ENCODE measurements around the gene SUSD6.

SUSD6 gene

DNA sequence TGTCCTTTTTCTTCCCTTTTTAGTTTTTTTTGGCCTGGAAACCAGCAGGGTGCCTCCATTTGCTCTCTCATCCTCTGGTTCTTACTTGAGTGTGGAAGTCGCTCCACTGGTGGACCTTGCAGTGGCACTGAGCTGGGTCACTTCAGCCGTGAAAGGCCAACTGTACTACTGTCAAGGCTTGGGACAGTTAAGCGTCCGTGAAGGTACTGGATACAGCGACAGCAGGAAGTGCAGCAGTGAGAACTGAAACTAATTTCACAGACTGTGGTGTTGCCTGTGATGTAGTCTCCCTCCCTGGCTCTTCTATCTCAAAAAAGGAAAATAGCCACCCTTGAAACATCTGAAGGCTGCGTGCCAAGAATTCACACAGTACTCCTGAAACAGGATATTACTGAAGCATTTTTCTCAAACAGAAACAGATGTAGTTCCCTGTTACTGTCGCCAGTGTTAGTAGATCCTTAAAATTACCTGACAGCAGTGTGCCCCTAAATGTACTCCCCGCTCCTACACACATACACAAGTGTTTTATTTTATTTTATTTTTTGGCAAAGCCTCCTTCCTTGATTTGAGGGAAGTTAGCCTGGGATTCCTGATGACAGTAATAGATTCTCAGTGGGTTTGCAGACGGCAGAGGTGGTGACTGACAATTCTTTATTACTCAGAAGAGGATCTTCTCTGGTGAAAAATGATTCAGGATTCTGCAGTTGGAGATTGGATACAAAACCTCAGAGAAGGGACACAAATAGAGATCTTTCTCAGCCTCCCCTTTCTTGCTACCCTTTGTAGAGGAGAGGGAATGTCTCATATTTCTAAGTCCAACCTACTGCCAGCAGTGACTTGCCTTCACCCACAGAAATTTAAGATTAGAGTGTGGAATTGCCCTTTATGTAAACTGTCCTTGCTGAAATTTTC, 4.4 kb downstream of the SUSD6 start:
- Histone ChIP-seq H3K27me3 (ENCODE audit: control insufficient read depth, insufficient read depth, low read length) (no peaks in the 10 kb centered on the region), H3K36me3 (ENCODE audit: control insufficient read depth, insufficient read depth, low read length) (no peaks in the 10 kb centered on the region), H3K9ac (ENCODE audit: low read length) (peak overlapping the region; percentile 47), H3K4me3 (ENCODE audit: low read length) (peak overlapping the region; percentile 5), H3K27ac (ENCODE audit: low read depth, low read length) (peak overlapping the region; percentile 77), H3K4me1 (ENCODE audit: control insufficient read depth, insufficient read depth, low read length) (peaks cover 43% of the 10 kb centered on the region)

DNA sequence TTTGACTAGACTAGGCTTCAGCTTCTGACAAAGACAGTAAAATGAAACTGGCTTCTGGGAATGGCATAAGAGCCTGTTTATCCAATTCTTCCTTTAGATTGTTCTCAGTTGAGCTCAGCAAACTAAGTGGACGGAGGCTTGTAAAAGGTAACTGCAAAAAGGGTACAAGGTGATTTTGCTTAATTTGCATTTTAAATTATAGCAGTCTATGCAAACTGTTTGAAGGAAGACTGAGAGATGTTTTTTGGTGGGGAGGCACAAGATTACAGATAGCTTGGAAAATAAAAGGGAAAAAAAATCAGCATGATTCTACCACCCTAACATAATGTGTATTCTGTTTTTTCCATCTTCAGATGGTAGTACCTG, 5.0 kb downstream of the SUSD6 start:
- no peaks in the 10 kb centered on the region for H3K36me3 ChIP-seq (ENCODE audit: control insufficient read depth, insufficient read depth, low read length)
- H3K27ac ChIP-seq (ENCODE audit: low read depth, low read length) = peak overlapping the region; percentile 77
- no peak overlapping the region for H3K9ac ChIP-seq (ENCODE audit: low read length)
- peak overlapping the region; percentile 5 for H3K4me3 ChIP-seq (ENCODE audit: low read length)
- peaks cover 41% of the 10 kb centered on the region for H3K4me1 ChIP-seq (ENCODE audit: control insufficient read depth, insufficient read depth, low read length)
- H3K27me3 ChIP-seq (ENCODE audit: control insufficient read depth, insufficient read depth, low read length) = no peaks in the 10 kb centered on the region

DNA sequence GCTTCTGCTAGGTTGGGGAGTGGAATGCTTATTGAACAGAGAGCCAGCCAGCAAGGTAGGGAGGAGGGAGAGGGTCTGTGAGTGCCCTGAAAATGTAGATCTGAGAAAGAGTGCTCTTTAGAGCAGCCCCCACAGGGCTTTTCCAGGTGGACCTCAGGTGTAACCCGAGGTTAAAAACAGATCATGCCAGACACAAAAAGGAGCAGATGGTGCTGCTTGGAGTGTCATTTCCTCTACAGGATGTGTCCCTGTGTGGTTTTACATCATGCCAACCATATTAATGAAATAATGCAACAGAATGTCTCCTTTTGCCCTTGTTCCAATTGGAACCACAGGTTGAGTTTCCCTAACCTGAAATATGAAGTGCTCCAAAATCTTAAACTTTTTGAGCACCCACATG, 6.4 kb downstream of the SUSD6 start:
- Histone ChIP-seq H3K27ac (ENCODE audit: low read depth, low read length) (no peak overlapping the region), H3K4me1 (ENCODE audit: control insufficient read depth, insufficient read depth, low read length) (peaks cover 41% of the 10 kb centered on the region), H3K36me3 (ENCODE audit: control insufficient read depth, insufficient read depth, low read length) (no peaks in the 10 kb centered on the region), H3K9ac (ENCODE audit: low read length) (no peak overlapping the region), H3K27me3 (ENCODE audit: control insufficient read depth, insufficient read depth, low read length) (no peaks in the 10 kb centered on the region), H3K4me3 (ENCODE audit: low read length) (no peak overlapping the region)

DNA sequence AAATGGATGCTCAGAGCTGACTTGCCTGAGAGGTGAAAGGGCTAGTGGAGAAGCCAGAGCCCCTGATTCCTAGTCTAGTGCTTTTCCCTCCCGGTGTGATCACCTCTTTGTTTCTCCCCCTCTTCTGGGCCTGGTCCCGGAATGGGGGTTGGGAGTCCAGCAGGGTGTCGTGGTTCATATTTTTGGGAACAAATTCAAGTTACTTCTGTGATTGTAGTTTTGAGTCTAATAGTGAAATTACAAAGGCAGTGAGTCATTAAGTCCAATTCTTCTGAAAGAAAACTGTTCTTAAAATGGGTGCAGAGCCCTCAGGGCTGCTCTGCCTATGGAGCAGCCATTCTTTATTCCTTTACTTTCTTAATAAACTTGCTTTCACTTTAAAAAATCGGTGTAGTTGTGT, 7.6 kb downstream of the SUSD6 start:
- no peak overlapping the region for H3K9ac ChIP-seq (ENCODE audit: low read length)
- H3K27me3 ChIP-seq (ENCODE audit: control insufficient read depth, insufficient read depth, low read length) = no peaks in the 10 kb centered on the region
- H3K4me1 ChIP-seq (ENCODE audit: control insufficient read depth, insufficient read depth, low read length) = peaks cover 32% of the 10 kb centered on the region
- H3K4me3 ChIP-seq (ENCODE audit: low read length) = no peak overlapping the region
- H3K36me3 ChIP-seq (ENCODE audit: control insufficient read depth, insufficient read depth, low read length) = no peaks in the 10 kb centered on the region
- H3K27ac ChIP-seq (ENCODE audit: low read depth, low read length) = no peak overlapping the region

DNA sequence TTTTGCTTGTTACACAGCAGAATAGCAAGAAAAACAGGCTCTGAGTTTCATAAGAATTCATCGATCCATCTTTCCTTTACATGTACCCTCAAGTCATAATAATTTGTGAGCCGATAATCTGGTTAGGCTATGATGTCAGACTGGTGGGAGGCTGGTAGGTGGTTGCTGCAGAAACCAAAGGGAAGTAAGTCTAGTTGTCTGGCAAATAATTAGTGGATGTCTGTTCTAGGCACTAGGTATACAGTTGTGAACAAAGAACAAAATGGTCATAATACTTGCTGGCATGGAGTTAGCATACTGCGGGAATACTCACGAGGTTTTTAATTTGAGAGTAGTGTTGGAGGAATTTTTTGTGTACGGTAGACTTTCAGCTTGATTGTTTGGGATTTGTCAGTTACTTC, 8.8 kb downstream of the SUSD6 start:
- H3K9ac ChIP-seq (ENCODE audit: low read length) = no peak overlapping the region
- peaks cover 32% of the 10 kb centered on the region for H3K4me1 ChIP-seq (ENCODE audit: control insufficient read depth, insufficient read depth, low read length)
- H3K4me3 ChIP-seq (ENCODE audit: low read length) = no peak overlapping the region
- H3K36me3 ChIP-seq (ENCODE audit: control insufficient read depth, insufficient read depth, low read length) = no peaks in the 10 kb centered on the region
- H3K27me3 ChIP-seq (ENCODE audit: control insufficient read depth, insufficient read depth, low read length) = no peaks in the 10 kb centered on the region
- H3K27ac ChIP-seq (ENCODE audit: low read depth, low read length) = peak overlapping the region; percentile 21

DNA sequence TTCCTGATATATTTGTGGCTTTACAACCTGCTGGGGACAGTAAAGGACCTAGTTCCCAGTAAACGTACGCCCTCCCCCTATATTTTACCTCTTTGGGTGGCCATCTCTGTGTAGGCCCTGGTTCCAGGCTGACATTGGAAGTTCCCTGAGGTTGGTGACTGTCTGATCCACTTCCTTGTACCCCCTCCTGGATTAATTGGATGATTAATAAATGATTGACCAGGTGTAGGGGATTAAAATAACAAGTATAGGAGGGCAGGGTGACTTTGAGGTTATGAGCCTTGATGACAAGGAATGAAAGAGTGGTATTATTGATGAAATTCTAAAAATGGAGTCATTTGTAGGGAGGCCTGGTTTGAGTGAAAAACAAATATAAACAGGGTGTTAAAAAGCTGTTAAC, 9.6 kb downstream of the SUSD6 start:
- Histone ChIP-seq H3K4me1 (ENCODE audit: control insufficient read depth, insufficient read depth, low read length) (peaks cover 27% of the 10 kb centered on the region), H3K9ac (ENCODE audit: low read length) (no peak overlapping the region), H3K4me3 (ENCODE audit: low read length) (no peak overlapping the region), H3K27me3 (ENCODE audit: control insufficient read depth, insufficient read depth, low read length) (no peaks in the 10 kb centered on the region), H3K27ac (ENCODE audit: low read depth, low read length) (no peak overlapping the region), H3K36me3 (ENCODE audit: control insufficient read depth, insufficient read depth, low read length) (no peaks in the 10 kb centered on the region)

DNA sequence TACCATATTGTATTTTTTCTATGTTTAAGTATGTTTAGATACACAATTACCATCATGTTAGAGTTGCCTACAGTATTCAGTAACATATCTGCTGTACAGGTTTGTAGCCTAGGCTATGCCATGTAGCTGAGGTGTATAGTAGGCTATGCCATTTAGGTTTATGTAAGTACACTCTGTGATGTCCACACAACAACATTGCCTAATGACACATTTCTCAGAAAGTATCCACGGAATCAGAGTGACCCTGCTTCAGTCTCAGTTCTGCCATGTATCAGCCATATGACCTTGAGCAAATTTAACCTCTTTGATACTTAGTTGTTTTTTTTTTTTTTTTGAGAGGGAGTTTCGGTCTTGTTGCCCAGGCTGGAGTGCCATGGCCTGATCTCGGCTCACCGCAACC, 12.7 kb downstream of the SUSD6 start:
- H3K27ac ChIP-seq (ENCODE audit: low read depth, low read length) = no peak overlapping the region
- no peak overlapping the region for H3K9ac ChIP-seq (ENCODE audit: low read length)
- H3K4me1 ChIP-seq (ENCODE audit: control insufficient read depth, insufficient read depth, low read length) = peaks cover 5% of the 10 kb centered on the region

DNA sequence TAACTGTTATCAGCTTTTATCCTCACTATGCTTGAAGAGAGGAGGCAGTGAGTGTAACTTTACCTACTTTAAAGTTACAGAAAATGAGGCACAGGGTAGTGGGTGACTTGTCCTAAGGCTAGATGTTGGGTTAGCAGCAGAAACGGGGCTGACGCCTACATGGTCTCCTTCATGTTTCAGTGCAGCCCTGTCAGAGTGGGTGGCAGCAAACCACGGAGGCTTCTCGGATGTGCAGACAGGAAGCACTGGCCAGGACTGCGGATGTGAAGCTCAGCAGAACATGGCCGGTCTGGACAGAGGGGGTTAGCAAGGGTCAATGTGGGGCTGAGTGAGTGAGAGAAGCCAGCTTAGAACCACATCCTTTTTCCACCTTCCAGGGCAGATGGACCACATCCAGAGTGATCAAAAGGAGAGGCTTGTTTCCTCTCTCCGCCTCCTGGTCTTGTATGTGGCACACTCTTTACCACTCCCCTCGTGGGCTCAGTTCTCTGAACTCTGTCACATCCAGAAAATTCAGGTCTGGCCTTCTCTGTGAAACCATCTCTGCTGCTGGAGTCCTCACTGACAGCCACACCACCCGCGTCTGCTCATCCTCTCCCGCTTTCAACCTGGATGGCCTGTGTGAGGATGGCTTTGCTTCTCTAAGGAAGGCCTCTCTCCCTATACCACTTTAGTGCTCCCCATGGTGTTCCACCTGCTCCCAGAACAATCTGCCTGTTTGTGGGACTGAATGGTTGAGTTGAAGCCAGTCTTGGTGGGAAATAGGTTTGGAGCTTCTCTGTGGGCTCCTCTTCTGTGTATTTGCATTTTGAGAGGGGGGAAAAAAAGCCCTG, 14.1 kb downstream of the SUSD6 start:
- no peaks in the 10 kb centered on the region for H3K36me3 ChIP-seq (ENCODE audit: control insufficient read depth, insufficient read depth, low read length)
- H3K9ac ChIP-seq (ENCODE audit: low read length) = no peak overlapping the region
- peaks cover 10% of the 10 kb centered on the region for H3K4me1 ChIP-seq (ENCODE audit: control insufficient read depth, insufficient read depth, low read length)
- H3K27me3 ChIP-seq (ENCODE audit: control insufficient read depth, insufficient read depth, low read length) = no peaks in the 10 kb centered on the region
- H3K27ac ChIP-seq (ENCODE audit: low read depth, low read length) = no peak overlapping the region
- no peak overlapping the region for H3K4me3 ChIP-seq (ENCODE audit: low read length)

More for the DNA sequence above, 12.7 kb downstream of the SUSD6 start:
- Histone ChIP-seq H3K4me3 (ENCODE audit: low read length) (no peak overlapping the region), H3K36me3 (ENCODE audit: control insufficient read depth, insufficient read depth, low read length) (no peaks in the 10 kb centered on the region), H3K27me3 (ENCODE audit: control insufficient read depth, insufficient read depth, low read length) (no peaks in the 10 kb centered on the region)

DNA sequence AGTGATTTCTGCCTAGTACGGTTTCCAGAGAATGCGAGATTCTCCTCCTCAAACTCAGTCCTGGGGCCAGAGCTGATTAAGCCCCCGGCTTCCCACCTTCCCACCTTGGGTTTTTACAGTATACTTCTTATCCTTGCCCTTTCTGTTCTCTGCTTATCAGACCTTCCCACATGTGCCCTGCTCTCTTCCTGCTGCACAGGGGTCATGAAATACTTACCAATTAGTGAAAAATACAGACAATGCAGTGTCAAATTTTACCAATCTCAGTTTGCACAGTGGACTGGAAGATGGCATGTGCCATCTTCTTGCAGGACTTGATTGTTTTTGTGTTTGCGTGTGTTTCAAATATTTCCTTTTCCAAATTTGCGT, 14.7 kb downstream of the SUSD6 start:
- H3K4me1 ChIP-seq (ENCODE audit: control insufficient read depth, insufficient read depth, low read length) = peaks cover 7% of the 10 kb centered on the region
- H3K9ac ChIP-seq (ENCODE audit: low read length) = no peak overlapping the region
- no peak overlapping the region for H3K27ac ChIP-seq (ENCODE audit: low read depth, low read length)

DNA sequence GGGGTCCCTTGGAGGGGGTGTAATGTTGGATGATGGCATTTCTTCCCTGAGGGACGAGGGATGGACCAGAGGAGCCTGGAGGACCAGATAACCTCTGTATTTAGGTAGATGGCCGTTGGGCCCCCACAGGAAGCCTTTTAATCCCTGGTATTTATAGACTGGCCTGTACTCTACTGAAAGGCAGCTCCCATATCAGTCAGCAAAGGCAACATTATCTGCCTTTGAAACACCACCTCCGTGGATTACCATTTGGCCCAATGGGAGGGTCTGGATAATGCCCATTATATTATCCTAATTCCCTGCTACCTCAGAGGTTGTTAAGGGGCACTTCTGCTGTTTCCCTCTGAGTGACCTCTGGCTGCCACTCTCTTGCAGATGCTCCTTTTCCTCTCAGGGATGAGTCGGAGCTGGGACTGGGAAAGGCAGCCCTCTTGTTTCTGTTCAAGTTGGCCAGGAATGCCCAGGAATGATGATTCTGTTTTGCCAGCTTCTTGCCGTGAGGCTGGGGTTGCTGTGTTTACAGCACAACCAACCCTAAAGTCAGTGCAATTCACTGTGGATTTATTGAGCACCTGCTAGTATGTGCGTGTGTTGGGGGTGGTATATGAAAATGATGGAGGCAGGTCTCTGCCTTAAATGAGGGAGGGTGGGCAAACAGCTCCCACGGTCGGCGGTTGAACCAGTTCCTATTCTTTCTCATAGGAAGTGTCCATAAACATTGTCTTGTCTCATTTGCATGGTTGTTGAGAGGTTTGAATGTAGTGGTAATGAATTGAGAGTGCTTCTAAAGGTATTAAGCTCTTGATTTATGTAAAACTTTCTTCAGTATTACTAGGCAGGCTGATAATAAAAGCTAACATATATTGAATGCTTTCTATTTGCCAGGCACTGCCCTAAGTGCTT, 18.1 kb downstream of the SUSD6 start:
- Histone ChIP-seq H3K9ac (ENCODE audit: low read length) (no peak overlapping the region), H3K4me1 (ENCODE audit: control insufficient read depth, insufficient read depth, low read length) (peaks cover 22% of the 10 kb centered on the region), H3K27me3 (ENCODE audit: control insufficient read depth, insufficient read depth, low read length) (no peaks in the 10 kb centered on the region), H3K27ac (ENCODE audit: low read depth, low read length) (no peak overlapping the region), H3K4me3 (ENCODE audit: low read length) (no peak overlapping the region), H3K36me3 (ENCODE audit: control insufficient read depth, insufficient read depth, low read length) (no peaks in the 10 kb centered on the region)

More for the DNA sequence above, 14.7 kb downstream of the SUSD6 start:
- no peaks in the 10 kb centered on the region for H3K27me3 ChIP-seq (ENCODE audit: control insufficient read depth, insufficient read depth, low read length)
- no peak overlapping the region for H3K4me3 ChIP-seq (ENCODE audit: low read length)
- H3K36me3 ChIP-seq (ENCODE audit: control insufficient read depth, insufficient read depth, low read length) = no peaks in the 10 kb centered on the region

DNA sequence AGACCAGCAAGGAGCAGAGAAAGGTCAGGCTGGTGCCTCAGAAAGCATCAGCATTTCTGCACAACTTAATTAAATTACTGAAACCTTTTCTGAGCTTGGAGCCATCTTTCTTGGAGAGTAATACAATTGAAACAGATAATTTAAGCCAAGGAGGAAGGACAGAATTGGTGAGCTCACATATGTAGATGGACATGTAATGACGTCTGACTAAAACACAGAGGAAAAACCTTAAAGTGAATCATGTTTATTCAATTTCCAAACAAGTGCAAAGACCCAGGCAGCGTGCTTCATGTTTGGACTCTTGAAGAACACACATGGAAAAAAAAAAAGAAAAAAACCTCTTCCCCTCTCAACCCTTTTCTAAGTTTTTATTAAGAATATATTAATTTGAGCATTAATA, 19.0 kb downstream of the SUSD6 start:
- H3K27me3 ChIP-seq (ENCODE audit: control insufficient read depth, insufficient read depth, low read length) = no peaks in the 10 kb centered on the region
- no peak overlapping the region for H3K27ac ChIP-seq (ENCODE audit: low read depth, low read length)
- no peak overlapping the region for H3K4me3 ChIP-seq (ENCODE audit: low read length)
- peaks cover 26% of the 10 kb centered on the region for H3K4me1 ChIP-seq (ENCODE audit: control insufficient read depth, insufficient read depth, low read length)
- H3K9ac ChIP-seq (ENCODE audit: low read length) = no peak overlapping the region
- H3K36me3 ChIP-seq (ENCODE audit: control insufficient read depth, insufficient read depth, low read length) = no peaks in the 10 kb centered on the region

DNA sequence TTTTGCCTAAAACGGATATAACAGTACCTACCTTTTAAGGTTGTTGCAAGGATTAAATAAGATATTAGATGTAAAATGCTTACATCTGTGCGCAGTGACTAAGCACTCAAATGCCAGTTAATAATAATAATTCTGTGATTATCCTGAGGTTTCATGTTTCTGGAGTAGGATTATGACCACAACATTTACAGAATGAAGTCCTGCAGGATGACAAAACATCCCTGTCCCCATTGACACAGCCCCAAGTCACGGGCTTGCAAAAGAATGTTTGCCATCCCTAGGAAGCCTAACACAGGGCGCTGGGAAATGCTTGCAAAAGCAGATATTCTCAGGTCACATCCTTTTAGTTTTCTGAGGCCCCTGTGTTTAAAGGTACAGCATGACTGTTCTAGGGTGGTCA, 20.1 kb downstream of the SUSD6 start:
- H3K4me3 ChIP-seq (ENCODE audit: low read length) = no peak overlapping the region
- H3K27me3 ChIP-seq (ENCODE audit: control insufficient read depth, insufficient read depth, low read length) = no peaks in the 10 kb centered on the region
- no peak overlapping the region for H3K9ac ChIP-seq (ENCODE audit: low read length)
- H3K4me1 ChIP-seq (ENCODE audit: control insufficient read depth, insufficient read depth, low read length) = peaks cover 34% of the 10 kb centered on the region
- H3K36me3 ChIP-seq (ENCODE audit: control insufficient read depth, insufficient read depth, low read length) = no peaks in the 10 kb centered on the region
- no peak overlapping the region for H3K27ac ChIP-seq (ENCODE audit: low read depth, low read length)
